ENCODE data around the gene ARHGAP10.

Gene ARHGAP10

DNA sequence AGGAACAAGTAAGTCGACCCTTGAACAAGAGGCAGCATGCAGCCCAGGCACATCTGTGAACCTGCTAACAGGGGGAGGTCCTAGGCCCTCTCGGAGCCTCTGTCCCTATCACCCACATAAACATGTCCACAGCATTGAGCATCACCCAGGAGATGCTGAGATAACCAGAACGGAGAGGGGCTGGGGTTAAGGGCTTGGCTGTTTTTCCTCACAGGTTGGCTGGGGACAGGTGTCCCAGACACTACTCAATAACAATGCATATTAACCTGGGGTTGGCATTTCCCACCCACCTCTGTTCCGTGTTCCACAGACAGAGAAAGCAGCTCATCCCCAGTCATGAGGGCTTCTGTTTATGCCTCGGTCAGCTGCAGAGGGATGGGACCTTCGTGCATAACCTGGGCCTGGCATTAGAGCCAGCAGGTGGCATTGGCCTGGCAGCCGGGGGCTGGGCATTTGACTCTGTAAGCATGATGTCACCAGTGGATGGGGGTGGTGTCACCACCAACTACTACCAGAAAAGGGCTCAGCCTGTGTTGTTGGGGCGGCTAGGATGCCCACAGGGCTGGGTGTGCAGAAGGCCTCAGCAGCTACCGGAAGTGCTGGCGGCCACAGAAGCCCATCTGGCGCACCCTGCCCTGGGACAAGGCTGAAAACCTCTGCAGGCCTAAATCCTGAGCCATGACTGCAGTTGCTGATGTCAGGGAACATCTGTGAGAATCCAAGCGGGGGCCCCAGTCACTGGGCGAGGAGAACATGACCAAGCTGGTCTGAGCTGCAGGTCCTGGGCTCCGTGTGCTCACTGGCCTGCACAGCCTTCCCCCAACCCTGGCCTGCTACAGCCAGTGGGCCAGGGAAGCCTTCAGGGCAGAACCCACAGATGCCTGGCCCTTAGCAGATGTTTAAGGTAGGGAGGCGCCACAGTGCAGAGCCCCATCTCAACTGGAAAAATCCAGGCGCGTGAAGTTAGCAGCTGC is 358.9 kb downstream of the ARHGAP10 start:
- TF ChIP-seq CTCF (IDR thresholded peaks at IDR 0.05; ENCODE audit: extremely low read depth, missing control alignments), result no peak
- no peak for DNase-seq (ENCODE audit: low spot score)

GRCh38 chr4:148091896-148092295 is 360.0 kb downstream of the ARHGAP10 start:
- DNase-seq (ENCODE audit: low spot score), result no peak
- TF ChIP-seq CTCF (IDR thresholded peaks at IDR 0.05; ENCODE audit: extremely low read depth, missing control alignments), result no peak

- no peak for TF ChIP-seq CTCF (IDR thresholded peaks at IDR 0.05; ENCODE audit: extremely low read depth, missing control alignments)
- DNase-seq (ENCODE audit: low spot score), result no peak
Measured at GRCh38 chr4:148092316-148093014, 360.6 kb downstream of the ARHGAP10 start.

GRCh38 chr4:148093065-148093464 is 361.2 kb downstream of the ARHGAP10 start:
- TF ChIP-seq CTCF (IDR thresholded peaks at IDR 0.05; ENCODE audit: extremely low read depth, missing control alignments), result no peak
- DNase-seq (ENCODE audit: low spot score), result no peak

DNA sequence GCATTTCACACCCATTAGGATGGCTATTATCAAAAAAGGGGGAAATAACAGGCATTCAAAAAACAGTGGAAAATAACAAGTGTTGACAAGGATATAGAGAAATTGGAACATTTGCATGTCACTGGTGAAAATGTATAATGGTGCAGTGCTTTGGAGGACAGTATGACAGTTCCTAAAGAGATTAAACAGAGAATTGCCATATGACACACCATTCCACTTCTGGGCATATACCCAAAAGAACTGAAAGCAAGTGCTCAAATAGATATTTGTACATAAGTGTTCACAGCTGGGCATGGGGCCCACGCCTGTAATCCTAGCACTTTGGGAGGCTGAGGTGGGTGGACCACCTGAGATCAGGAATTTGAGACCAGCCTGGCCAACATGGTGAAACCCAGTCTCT is 362.3 kb downstream of the ARHGAP10 start:
- no peak for DNase-seq (ENCODE audit: low spot score)
- TF ChIP-seq CTCF (IDR thresholded peaks at IDR 0.05; ENCODE audit: extremely low read depth, missing control alignments), result no peak

DNA sequence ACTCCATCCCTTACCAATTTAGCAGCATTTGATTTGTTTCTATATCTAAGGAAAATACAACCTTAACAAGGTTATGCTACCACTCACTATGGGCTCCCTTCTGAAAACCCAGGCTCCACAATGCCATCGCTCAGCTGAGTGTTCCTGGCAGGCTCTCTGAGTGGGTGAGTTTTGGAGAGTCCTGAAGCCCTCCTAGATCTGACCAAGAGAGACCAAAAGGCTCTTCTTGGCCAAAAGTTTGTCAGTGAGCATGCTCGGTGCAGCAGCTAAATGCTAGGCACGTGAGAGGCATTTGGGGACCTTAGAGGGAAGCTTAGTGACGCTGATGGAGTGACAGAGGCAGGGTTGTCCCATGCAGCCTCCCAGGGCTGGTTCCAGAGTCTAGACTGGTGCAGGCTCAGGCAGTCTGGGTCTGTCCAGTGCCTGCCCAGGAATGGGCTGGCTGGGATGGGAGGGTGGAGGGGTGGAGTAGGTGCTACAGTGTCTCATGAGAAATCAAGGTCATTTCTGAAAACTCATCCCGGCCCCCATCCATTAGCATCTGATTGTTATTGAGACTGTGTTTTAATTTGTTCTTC is 363.5 kb downstream of the ARHGAP10 start:
- TF ChIP-seq CTCF (IDR thresholded peaks at IDR 0.05; ENCODE audit: extremely low read depth, missing control alignments), result no peak
- no peak for DNase-seq (ENCODE audit: low spot score)

- DNase-seq (ENCODE audit: low spot score), result no peak
- TF ChIP-seq CTCF (IDR thresholded peaks at IDR 0.05; ENCODE audit: extremely low read depth, missing control alignments), result no peak
Measured at GRCh38 chr4:148097801-148098200, 365.9 kb downstream of the ARHGAP10 start.
